WERI-Rb-1 (cell line): Measurements from ENCODE around the gene PRSS8.
"Not testable (repeated sequence)": the region's sequence is repeated elsewhere in the genome, so short reads cannot be mapped to it uniquely, and the experiment has no call there.

ENCODE experiments used
- DNase-seq: peaks from one replicate; pipeline ENCODE4 v3.0.0-alpha.2; 2020
- H3K27ac ChIP-seq: fragments of 250-450 bp; sonication (Bioruptor Pico); 2 replicates; pipeline ENCODE4 v1.5.1; 2020; ENCODE audit warnings: mild to moderate bottlenecking, moderate library complexity
- H3K27me3 ChIP-seq: fragments of 250-450 bp; sonication (Bioruptor Pico); 2 replicates; pipeline ENCODE4 v1.5.1; 2021; ENCODE audit warnings: mild to moderate bottlenecking, low read depth, moderate library complexity; ENCODE audit not compliant: insufficient read depth, severe bottlenecking
- H3K36me3 ChIP-seq: fragments of 250-450 bp; sonication (Bioruptor Pico); 2 replicates; pipeline ENCODE4 v1.5.1; 2020; ENCODE audit warnings: mild to moderate bottlenecking, moderate library complexity
- H3K4me3 ChIP-seq: 2 replicates; pipeline ENCODE4 v1.5.1; 2011; ENCODE audit warnings: low read depth, mild to moderate bottlenecking, control low read depth, low read length
- H3K9me3 ChIP-seq: fragments of 250-450 bp; sonication (Bioruptor Pico); 2 replicates; pipeline ENCODE4 v1.5.1; 2021; ENCODE audit warnings: mild to moderate bottlenecking, moderate library complexity; ENCODE audit not compliant: severe bottlenecking
- CTCF ChIP-seq: IDR thresholded peaks from 2 replicates; pipeline ENCODE4 v1.5.1; 2011; ENCODE audit warnings: low read depth, mild to moderate bottlenecking, control low read depth, inconsistent platforms, low read length

The PRSS8 gene

GRCh38 chr16:31105677-31106213 lies 29.8 kb downstream of the PRSS8 start:
- no peaks in the 10 kb centered on the region for H3K9me3 ChIP-seq
- H3K27me3 ChIP-seq, result no peaks in the 10 kb centered on the region
- H3K27ac ChIP-seq, result peak overlapping the region; percentile 86
- peak; percentile 89 for DNase-seq
- H3K36me3 ChIP-seq, result peaks cover 17% of the 10 kb centered on the region
- H3K4me3 ChIP-seq, result no peak overlapping the region
- TF ChIP-seq CTCF, result peak; percentile 85

- not testable (repeated sequence) for H3K9me3 ChIP-seq, H3K4me3 ChIP-seq, H3K27ac ChIP-seq, DNase-seq, H3K36me3 ChIP-seq, H3K27me3 ChIP-seq
Measured at GRCh38 chr16:31100876-31101641, 34.5 kb downstream of the PRSS8 start.

GRCh38 chr16:31099860-31100638 lies 35.5 kb downstream of the PRSS8 start:
- no peak overlapping the region for H3K4me3 ChIP-seq
- H3K9me3 ChIP-seq, result no peaks in the 10 kb centered on the region
- no peak for TF ChIP-seq CTCF
- H3K27me3 ChIP-seq, result no peaks in the 10 kb centered on the region
- no peaks in the 10 kb centered on the region for H3K36me3 ChIP-seq
- DNase-seq, result no peak
- no peak overlapping the region for H3K27ac ChIP-seq

GRCh38 chr16:31094424-31095120 lies 41.0 kb downstream of the PRSS8 start, which contains the start of gene VKORC1:
TSS of gene VKORC1 (minus strand) at chr16:31094797. CDS start at chr16:31094729, 68 bp downstream.
- peaks cover 24% of the 10 kb centered on the region for H3K36me3 ChIP-seq
- TF ChIP-seq CTCF, result no peak
- H3K4me3 ChIP-seq, result peak within 1 kb of the TSS; percentile 96

GRCh38 chr16:31094088-31094423 lies 41.5 kb downstream of the PRSS8 start:
- no peaks in the 10 kb centered on the region for H3K27me3 ChIP-seq
- peak overlapping the region; percentile 96 for H3K4me3 ChIP-seq
- H3K36me3 ChIP-seq, result peaks cover 30% of the 10 kb centered on the region
- H3K9me3 ChIP-seq, result no peaks in the 10 kb centered on the region
- TF ChIP-seq CTCF, result no peak
- no peak for DNase-seq
- H3K27ac ChIP-seq, result peak overlapping the region; percentile 80

More at GRCh38 chr16:31094424-31095120, 41.0 kb downstream of the PRSS8 start, which contains the start of gene VKORC1:
- Histone ChIP-seq H3K27ac (peak within 1 kb of the TSS; percentile 80), H3K9me3 (no peaks in the 10 kb centered on the region), H3K27me3 (no peaks in the 10 kb centered on the region)
- peak; percentile 97 for DNase-seq
